Vagina (tissue), 2 donors: ENCODE results near the gene KCNK5. TPM values are rescaled to one million over a fixed set of nuclear protein-coding genes. Genes with fewer than 3 reads are reported as not detected.

Experiments
- DNase-seq, 2 donors: peaks; one replicate each; pipeline ENCODE4 v3.0.0-alpha.2; 2017; ENCODE audit errors: extremely low spot score in 2 of 2
- H3K27ac ChIP-seq: fragments of 200-600 bp; sonication (generic); one replicate; pipeline ENCODE4 v1.5.1; 2019
- H3K27me3 ChIP-seq: fragments of 200-600 bp; sonication (generic); one replicate; pipeline ENCODE4 v1.5.1; 2019
- H3K36me3 ChIP-seq, 2 donors: fragments of 200-600 bp; sonication (generic); one replicate each; pipeline ENCODE4 v1.5.1; 2017 to 2019
- H3K4me1 ChIP-seq: fragments of 200-600 bp; sonication (generic); one replicate; pipeline ENCODE4 v1.5.1; 2019
- H3K4me3 ChIP-seq, 2 donors: fragments of 200-600 bp; sonication (generic); 1 replicate in 1 of 2; 2 replicates in 1 of 2; pipeline ENCODE4 v1.5.1; 2016 to 2019
- H3K9me3 ChIP-seq: fragments of 200-600 bp; sonication (generic); one replicate; pipeline ENCODE4 v1.5.1; 2019
- CTCF ChIP-seq, 3 experiments: fragments of 450-650 bp in 2 of 3; fragments of 200-600 bp in 1 of 3; sonication (generic) in 1 of 3; IDR thresholded peaks; one replicate each; pipeline ENCODE4 v1.5.1; 2017 to 2019; ENCODE audit warnings: antibody characterized with exemption in 3 of 3, mild to moderate bottlenecking in 2 of 3, moderate library complexity in 2 of 3
- POLR2A ChIP-seq, 2 donors: fragments of 450-650 bp; IDR thresholded peaks; one replicate each; pipeline ENCODE4 v1.6.1; 2017; ENCODE audit warnings: antibody characterized with exemption in 2 of 2, mild to moderate bottlenecking in 2 of 2, moderate library complexity in 2 of 2
- POLR2AphosphoS5 ChIP-seq, 2 donors: sonication (generic); formaldehyde crosslinking; IDR thresholded peaks; one replicate each; pipeline ENCODE4 v1.9.0; 2017; ENCODE audit warnings: antibody characterized with exemption in 2 of 2, mild to moderate bottlenecking in 2 of 2, low read depth in 1 of 2; ENCODE audit not compliant: insufficient read depth in 1 of 2
- intact Hi-C: fragments of 100-400 bp; cut with DNase I; formaldehyde crosslinking; loops from one replicate; pipeline ENCODE4 v1.15.1; 2023
- total RNA-seq: library from RNA; depleted of rRNA; stranded (reverse); fragments of >200 nt; gene quantifications from one replicate; pipeline ENCODE4 v1.2.3, GENCODE V29; 2016

Gene KCNK5
- total RNA-seq, 1 donor from 2014 or later: 16.7 TPM

- H3K27ac ChIP-seq: no peak overlapping the region
- H3K9me3 ChIP-seq: no peaks in the 10 kb centered on the region
- no peak for TF ChIP-seq POLR2AphosphoS5 (IDR thresholded peaks at IDR 0.05; ENCODE audit: insufficient read depth in 1 of 2, low read depth in 1 of 2)
- TF ChIP-seq CTCF (IDR thresholded peaks at IDR 0.05): no peak
- no peak for TF ChIP-seq POLR2A (IDR thresholded peaks at IDR 0.05)
- no peaks in the 10 kb centered on the region for H3K36me3 ChIP-seq
- no peaks in the 10 kb centered on the region for H3K27me3 ChIP-seq
- peaks cover 12% of the 10 kb centered on the region for H3K4me1 ChIP-seq
- intact Hi-C loops: no loop called here
- DNase-seq: no peak
- no peak overlapping the region for H3K4me3 ChIP-seq
These were observed 32.6 kb downstream of the KCNK5 start for GRCh38 chr6:39196673-39197091.

- TF ChIP-seq POLR2A (IDR thresholded peaks at IDR 0.05) (no peak), CTCF (IDR thresholded peaks at IDR 0.05) (no peak), POLR2AphosphoS5 (IDR thresholded peaks at IDR 0.05; ENCODE audit: insufficient read depth in 1 of 2, low read depth in 1 of 2) (no peak)
- Histone ChIP-seq H3K9me3 (no peaks in the 10 kb centered on the region), H3K4me3 (no peak overlapping the region), H3K27ac (no peak overlapping the region), H3K27me3 (no peaks in the 10 kb centered on the region), H3K4me1 (peaks cover 12% of the 10 kb centered on the region), H3K36me3 (no peaks in the 10 kb centered on the region)
- intact Hi-C loops: no loop called here
- no peak for DNase-seq
These were observed 33.4 kb downstream of the KCNK5 start for GRCh38 chr6:39195792-39196385.

- intact Hi-C loops: no loop called here
- no peaks in the 10 kb centered on the region for H3K36me3 ChIP-seq
These were observed 34.8 kb downstream of the KCNK5 start for GRCh38 chr6:39194466-39194865.

GRCh38 chr6:39193201-39193791, 36.0 kb downstream of the KCNK5 start:
- Histone ChIP-seq H3K4me3 (no peak overlapping the region), H3K27me3 (no peaks in the 10 kb centered on the region), H3K4me1 (no peaks in the 10 kb centered on the region), H3K36me3 (no peaks in the 10 kb centered on the region), H3K9me3 (no peaks in the 10 kb centered on the region), H3K27ac (no peak overlapping the region)
- TF ChIP-seq POLR2AphosphoS5 (IDR thresholded peaks at IDR 0.05; ENCODE audit: insufficient read depth in 1 of 2, low read depth in 1 of 2): peak in 1 of 2 donors; percentile 14
- TF ChIP-seq POLR2A (IDR thresholded peaks at IDR 0.05): no peak
- no peak for TF ChIP-seq CTCF (IDR thresholded peaks at IDR 0.05)
- no peak for DNase-seq
- intact Hi-C loops: no loop called here

More at GRCh38 chr6:39194466-39194865, 34.8 kb downstream of the KCNK5 start:
- TF ChIP-seq CTCF (IDR thresholded peaks at IDR 0.05): no peak
- TF ChIP-seq POLR2AphosphoS5 (IDR thresholded peaks at IDR 0.05; ENCODE audit: insufficient read depth in 1 of 2, low read depth in 1 of 2): no peak
- TF ChIP-seq POLR2A (IDR thresholded peaks at IDR 0.05): no peak
- DNase-seq: no peak
- no peak overlapping the region for H3K27ac ChIP-seq
- H3K27me3 ChIP-seq: no peaks in the 10 kb centered on the region
- no peak overlapping the region for H3K4me3 ChIP-seq
- H3K4me1 ChIP-seq: peaks cover 1% of the 10 kb centered on the region
- no peaks in the 10 kb centered on the region for H3K9me3 ChIP-seq

GRCh38 chr6:39192736-39193135, 36.5 kb downstream of the KCNK5 start:
- Histone ChIP-seq H3K4me3 (no peak overlapping the region), H3K4me1 (no peaks in the 10 kb centered on the region), H3K27me3 (no peaks in the 10 kb centered on the region), H3K27ac (no peak overlapping the region), H3K36me3 (no peaks in the 10 kb centered on the region), H3K9me3 (no peaks in the 10 kb centered on the region)
- intact Hi-C loops: no loop called here
- no peak for TF ChIP-seq POLR2AphosphoS5 (IDR thresholded peaks at IDR 0.05; ENCODE audit: insufficient read depth in 1 of 2, low read depth in 1 of 2)
- no peak for TF ChIP-seq CTCF (IDR thresholded peaks at IDR 0.05)
- TF ChIP-seq POLR2A (IDR thresholded peaks at IDR 0.05): no peak
- no peak for DNase-seq
